NCI-H510A treated with DMSO at 0.1 percent for 48 hours (cell line): ENCODE results near the gene DHFR.
"Not testable (repeated sequence)": the region's sequence is repeated elsewhere in the genome, so short reads cannot be mapped to it uniquely, and the experiment has no call there.

Experiments
- DNase-seq: peaks from one replicate; lab custom pipeline; 2025; lab: John Stamatoyannopoulos, UW

The DHFR gene

GRCh38 chr5:80594810-80595209 is 60.0 kb downstream of the DHFR start:
- DNase-seq, result no peak

DNA sequence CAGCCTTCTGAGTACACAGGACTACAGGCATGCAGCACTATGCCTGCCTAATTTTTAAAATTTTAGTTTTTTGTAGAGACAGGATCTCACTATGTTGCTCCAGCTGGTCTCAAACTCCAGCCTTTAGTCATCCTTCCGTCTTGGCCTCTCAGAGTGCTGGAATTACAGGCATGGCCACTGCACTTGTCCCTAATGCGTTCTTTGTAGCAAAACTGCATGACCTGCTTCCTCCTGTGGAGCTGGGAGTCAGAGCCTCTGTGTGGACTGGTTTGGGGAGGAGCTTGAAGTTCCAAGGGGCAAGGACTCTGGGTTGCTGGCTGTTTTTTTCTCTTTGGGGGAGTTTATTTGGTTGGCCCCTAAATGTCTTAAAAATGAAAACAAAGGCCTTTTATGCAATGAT is 62.0 kb downstream of the DHFR start:
- no peak for DNase-seq

DNA sequence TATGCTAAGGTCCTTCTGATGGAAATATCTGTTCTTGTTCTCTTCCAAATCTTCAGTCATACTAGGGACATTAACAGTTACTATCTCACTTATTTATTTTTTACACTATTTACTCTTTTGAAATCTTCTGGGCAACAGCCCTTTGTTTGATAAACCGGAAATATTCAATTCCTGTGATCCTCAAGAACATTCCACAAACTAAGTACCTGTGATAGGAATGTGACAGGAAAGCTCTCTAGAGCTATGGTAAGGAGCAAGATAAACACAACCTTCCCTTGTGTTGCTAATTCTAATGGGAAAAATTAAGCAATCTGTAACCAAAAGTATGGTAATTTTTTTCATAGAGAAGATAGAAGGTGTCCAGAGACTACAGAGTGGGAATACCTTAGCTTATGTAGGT is 62.7 kb downstream of the DHFR start:
- DNase-seq, result no peak

DNA sequence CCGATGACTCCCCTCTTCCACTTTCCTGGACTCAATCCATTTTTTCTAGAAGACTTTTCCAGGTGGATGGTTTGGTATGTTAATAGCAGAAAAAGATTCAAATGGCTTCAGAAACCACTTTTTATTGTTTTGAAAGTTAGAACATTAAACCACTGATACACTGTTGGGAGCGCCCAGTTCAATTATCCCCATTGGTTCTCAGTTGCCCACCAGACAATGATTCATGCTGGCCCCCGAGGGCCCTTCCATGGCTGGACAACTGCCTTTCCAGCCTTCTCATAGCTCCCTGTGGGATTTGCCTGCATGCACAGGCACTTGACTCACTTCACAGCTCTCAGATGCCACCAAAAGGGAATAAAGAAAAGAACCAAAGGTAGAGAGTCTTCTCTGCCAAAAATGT is 63.4 kb downstream of the DHFR start:
- no peak for DNase-seq

GRCh38 chr5:80590766-80591165 is 64.0 kb downstream of the DHFR start:
- DNase-seq, result no peak

DNA sequence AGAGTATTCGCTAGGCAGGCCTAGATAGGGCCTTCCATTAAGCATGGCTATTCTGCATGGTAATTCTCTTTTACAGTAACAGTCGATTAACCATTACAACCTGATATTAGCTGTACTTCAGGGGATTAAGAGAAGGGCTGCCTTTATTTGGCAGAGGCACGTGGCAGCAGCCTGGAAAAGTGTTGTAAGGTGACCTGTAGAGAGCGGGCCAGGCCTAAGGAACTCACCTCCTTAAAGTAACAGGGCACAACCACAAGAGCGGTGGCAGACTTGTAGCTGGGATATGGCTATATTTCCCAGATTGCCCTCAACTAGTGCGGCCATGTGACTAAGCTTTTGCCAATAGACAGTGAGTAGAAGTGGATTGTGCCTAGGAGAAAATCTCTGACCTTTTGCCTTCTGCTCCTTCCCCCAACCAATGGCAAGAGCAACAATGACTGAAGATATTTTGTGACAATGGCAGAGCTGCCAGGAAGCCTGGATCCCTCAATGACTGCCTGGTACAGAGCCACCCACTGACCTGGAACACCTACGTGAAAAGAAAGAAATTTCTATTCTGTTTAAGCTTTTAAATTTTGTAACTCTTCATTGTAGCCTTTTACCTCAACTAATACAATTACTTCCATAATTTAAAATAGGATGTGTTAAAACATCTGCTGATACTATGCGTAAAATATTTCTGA is 65.8 kb downstream of the DHFR start:
- no peak for DNase-seq

GRCh38 chr5:80584770-80585169 is 70.0 kb downstream of the DHFR start:
- no peak for DNase-seq

DNA sequence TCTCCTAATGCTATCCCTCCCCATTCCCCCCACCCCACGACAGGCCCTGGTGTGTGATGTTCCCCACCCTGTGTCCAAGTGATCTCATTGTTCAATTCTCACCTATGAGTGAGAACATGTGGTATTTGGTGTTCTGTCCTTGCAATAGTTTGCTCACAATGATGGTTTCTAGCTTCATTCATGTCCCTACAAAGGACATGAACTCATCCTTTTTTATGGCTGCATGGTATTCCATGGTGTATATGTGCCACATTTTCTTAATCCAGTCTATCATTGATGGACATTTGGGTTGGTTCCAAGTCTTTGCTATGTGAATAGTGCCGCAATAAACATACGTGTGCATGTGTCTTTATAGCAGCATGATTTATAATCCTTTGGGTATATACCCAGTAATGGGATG is 74.5 kb downstream of the DHFR start:
- DNase-seq, result not testable (repeated sequence)

- no peak for DNase-seq
Observed at GRCh38 chr5:80579050-80579449, 75.7 kb downstream of the DHFR start.

DNA sequence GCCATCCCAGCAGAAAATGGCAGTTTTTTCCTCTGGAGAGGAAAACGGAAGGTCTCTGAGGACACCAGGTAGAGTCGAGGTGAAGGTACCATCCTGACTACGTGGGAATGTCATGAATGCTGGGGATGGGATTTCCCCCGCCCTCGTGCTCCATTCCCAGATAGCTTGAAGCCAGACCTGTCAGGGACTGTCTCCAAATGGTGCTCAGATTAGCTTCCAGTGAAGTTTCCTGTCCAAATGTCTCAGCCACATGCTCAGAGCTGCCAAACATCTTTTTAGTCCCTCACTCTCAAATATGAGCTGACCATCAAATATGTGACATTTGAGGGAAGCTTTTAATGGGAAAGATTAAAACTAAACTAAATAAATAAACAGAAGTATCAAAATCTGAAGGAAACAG is 77.1 kb downstream of the DHFR start:
- DNase-seq, result no peak

DNA sequence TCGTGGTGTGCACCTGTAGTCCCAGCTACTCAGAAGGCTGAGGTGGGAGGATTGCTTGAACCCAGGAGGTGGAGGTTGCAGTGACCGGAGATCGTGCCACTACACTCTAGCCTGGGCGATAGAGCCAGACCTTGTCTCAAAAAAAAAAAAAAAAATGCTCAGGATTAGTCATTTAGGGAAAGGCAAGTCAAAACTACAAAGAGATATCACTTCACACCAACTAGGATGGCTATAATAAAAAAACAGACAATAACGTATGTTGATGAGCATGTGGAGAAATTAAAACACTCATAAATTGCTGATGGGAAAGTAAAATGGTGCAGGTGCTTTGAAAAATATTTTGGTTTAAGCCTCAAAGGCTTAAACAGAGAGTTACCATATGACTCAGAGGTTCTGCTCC is 78.4 kb downstream of the DHFR start:
- no peak for DNase-seq
